Mesodermal cell (in vitro differentiated cells): ENCODE results near the gene PIGL.

ENCODE experiments used
- H3K27ac ChIP-seq: 2 replicates; pipeline ENCODE4 v1.7.0; 2013; ENCODE audit warnings: mild to moderate bottlenecking, low read depth, low read length, moderate library complexity; ENCODE audit not compliant: severe bottlenecking
- H3K36me3 ChIP-seq: 2 replicates; pipeline ENCODE4 v1.7.1; 2013; ENCODE audit warnings: mild to moderate bottlenecking, low read length, moderate library complexity; ENCODE audit not compliant: control insufficient read depth, insufficient read depth
- H3K4me1 ChIP-seq: one replicate; pipeline ENCODE4 v1.7.1; 2013; ENCODE audit warnings: mild to moderate bottlenecking, low read length; ENCODE audit not compliant: insufficient read depth, control insufficient read depth, poor library complexity, severe bottlenecking
- H3K4me3 ChIP-seq: 2 replicates; pipeline ENCODE4 v1.7.0; 2013; ENCODE audit warnings: low read length, control low read depth, mild to moderate bottlenecking; ENCODE audit not compliant: insufficient read depth, poor library complexity, severe bottlenecking; ENCODE audit errors: extremely low read depth
- H3K9me3 ChIP-seq: 2 replicates; pipeline ENCODE4 v1.7.1; 2013; ENCODE audit warnings: mild to moderate bottlenecking, low read length, moderate library complexity; ENCODE audit not compliant: control insufficient read depth
- whole genome bisulfite sequencing, 2 experiments: methylation state at CpG; one replicate each; pipeline ENCODE4 v1.1.5; 2013; ENCODE audit warnings: missing lambda C conversion rate in 2 of 2; ENCODE audit not compliant: insufficient coverage in 2 of 2; 5-methylcytosine and 5-hydroxymethylcytosine counted together

PIGL gene

DNA sequence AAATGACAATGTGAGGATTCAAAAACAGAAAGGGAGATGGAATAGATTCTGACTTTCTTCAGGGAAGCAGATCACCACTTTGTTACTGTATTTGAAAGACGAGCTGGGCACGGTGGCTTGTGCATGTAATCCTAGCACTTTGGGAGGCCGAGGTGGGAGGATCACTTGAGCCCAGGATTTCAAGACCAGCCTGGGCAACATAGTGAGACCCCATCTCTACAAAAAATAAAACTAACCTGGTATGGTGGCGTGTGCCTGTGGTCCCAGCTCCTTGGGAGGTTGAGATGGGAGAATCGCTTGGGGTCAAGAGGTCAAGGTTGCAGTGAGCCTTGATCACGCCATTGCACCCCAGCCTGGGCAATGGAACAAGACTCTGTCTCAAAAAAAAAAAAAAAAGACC, 34.0 kb downstream of the PIGL start:
- Histone ChIP-seq H3K4me3 (no peak overlapping the region), H3K36me3 (no peaks in the 10 kb centered on the region), H3K27ac (no peak overlapping the region), H3K4me1 (peaks cover 6% of the 10 kb centered on the region), H3K9me3 (no peaks in the 10 kb centered on the region)
- 85 to 100% methylated on average over 5 to 6 of the region's 6 CpGs for WGBS, 2 experiments

DNA sequence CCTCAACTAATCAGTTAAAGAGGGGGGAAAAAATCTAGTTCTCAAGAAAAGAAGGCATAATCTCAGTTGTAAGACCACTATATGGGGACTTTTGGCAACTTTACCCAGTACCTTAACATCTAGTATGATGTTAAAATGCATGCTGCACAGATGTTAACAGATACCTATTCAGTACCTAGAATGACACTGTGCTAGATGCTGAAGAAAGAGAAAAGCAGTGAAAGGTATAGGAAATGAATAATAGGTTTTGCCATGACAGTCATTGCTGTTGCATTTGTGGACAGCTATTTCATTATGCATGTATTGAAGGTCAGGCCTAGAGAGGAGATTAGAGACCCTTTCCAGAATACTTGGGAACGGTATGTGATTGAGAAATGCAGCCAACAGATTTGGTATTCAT, 34.5 kb downstream of the PIGL start:
- no peaks in the 10 kb centered on the region for H3K9me3 ChIP-seq
- no peak overlapping the region for H3K27ac ChIP-seq
- H3K4me1 ChIP-seq = peaks cover 6% of the 10 kb centered on the region
- H3K36me3 ChIP-seq = no peaks in the 10 kb centered on the region
- no CpG with 5 or more reads among the region's 1 CpG for WGBS, 2 experiments
- no peak overlapping the region for H3K4me3 ChIP-seq

DNA sequence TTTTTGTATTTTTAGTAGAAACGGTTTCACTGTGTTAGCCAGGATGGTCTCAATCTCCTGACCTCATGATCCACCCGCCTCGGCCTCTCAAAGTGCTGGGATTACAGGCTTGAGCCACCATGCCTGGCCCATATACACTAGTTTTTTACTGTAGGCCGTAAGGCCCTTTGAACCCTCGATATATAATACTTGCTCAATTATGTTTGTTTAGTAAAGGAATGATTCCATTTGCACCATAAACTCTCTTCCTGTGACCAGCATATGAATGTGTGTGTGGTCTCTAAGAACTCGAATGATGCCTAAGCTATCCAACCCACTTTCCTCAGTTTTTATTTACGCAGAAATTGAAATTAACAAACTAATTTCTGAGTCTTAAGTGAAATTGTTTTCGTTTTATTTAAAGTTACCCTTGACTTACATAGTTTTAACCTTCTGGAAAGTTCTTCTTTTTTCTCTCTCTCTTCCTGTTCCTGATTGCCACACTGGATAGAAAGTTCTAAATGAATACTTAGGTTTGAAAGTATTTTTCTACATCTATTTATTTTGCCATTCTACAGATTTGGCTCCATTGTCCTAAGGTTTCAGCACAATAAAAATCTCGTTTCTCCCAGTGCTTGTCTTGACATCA, 37.9 kb downstream of the PIGL start:
- Histone ChIP-seq H3K9me3 (no peaks in the 10 kb centered on the region), H3K4me1 (peaks cover 6% of the 10 kb centered on the region), H3K27ac (no peak overlapping the region), H3K4me3 (no peak overlapping the region), H3K36me3 (peaks cover 3% of the 10 kb centered on the region)
- 93 to 96% methylated on average over 3 to 5 of the region's 9 CpGs for WGBS, 2 experiments

DNA sequence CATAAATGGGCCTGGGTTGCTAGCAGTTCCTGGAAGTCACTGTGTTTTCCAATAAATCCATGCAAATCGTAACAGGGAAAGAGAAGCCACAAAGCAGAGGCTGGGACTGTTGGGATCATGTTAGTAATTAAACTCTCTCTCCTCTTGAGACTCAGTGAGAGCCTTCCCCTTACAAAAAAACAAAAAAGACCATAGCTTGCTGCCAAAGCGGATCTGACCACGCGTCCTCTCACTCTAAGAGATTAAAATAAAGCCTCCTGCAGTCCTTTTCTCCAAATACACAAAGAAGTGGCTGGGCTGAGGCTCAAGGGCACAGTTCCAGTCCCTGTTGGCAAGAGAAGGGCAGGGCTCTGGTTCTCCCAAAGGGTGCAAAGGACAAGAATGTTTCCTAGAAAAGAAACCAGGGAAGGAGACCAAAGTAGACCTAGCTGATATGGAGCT, 38.5 kb downstream of the PIGL start:
- H3K9me3 ChIP-seq = no peaks in the 10 kb centered on the region
- H3K36me3 ChIP-seq = peaks cover 3% of the 10 kb centered on the region
- peaks cover 6% of the 10 kb centered on the region for H3K4me1 ChIP-seq
- peak overlapping the region; percentile 50 for H3K27ac ChIP-seq
- 56% methylated on average over 4 of the region's 4 CpGs; no CpG with 5 or more reads in 1 of the 2 experiments for WGBS, 2 experiments
- H3K4me3 ChIP-seq = no peak overlapping the region

DNA sequence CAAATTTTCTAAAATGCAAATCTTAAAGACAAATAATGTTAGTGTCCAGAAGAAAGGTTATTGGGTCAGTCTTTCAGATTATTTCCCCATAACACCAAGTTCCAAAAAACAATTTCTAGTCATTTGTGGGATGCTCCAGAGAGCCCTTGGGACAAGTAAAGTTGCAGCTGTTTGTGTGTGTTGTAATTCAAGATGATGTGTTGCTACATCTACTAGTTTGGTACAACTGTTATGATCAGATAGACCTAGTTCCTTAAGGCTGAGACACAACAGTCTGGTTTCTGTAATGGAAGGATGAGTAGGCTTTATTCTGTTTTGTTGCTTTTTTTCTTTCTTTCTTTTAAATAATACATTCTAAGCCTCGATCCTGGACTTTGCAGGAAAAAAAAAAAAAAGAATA, 41.9 kb downstream of the PIGL start:
- H3K4me1 ChIP-seq = peaks cover 6% of the 10 kb centered on the region
- H3K27ac ChIP-seq = no peak overlapping the region
- no peaks in the 10 kb centered on the region for H3K9me3 ChIP-seq
- H3K36me3 ChIP-seq = peaks cover 3% of the 10 kb centered on the region
- no peak overlapping the region for H3K4me3 ChIP-seq
- WGBS, 2 experiments = no CpG with 5 or more reads among the region's 1 CpG

DNA sequence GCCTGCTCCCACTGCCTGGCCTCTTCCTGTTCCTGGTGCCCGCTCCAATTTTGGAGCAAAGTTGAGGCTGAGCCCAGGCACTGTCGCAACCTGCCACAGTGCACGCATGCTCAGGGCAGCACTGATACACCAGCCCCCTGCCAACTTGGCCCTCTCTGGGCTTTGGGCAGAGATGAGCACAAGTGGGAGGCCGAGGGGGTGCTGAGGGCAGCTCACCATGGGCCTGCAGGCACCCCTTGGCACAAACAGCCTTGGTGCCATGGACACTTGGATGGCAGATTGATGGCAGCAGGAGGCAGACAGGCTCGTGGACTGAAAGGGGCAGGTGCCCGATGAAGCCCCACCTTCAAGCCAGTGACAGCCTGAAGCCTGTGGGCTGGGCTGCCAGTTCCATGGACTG, 42.9 kb downstream of the PIGL start:
- WGBS, 2 experiments = 92 to 96% methylated on average over 3 to 6 of the region's 6 CpGs
- H3K4me1 ChIP-seq = peaks cover 6% of the 10 kb centered on the region
- H3K9me3 ChIP-seq = no peaks in the 10 kb centered on the region
- H3K4me3 ChIP-seq = no peak overlapping the region
- no peak overlapping the region for H3K27ac ChIP-seq
- H3K36me3 ChIP-seq = peaks cover 3% of the 10 kb centered on the region

DNA sequence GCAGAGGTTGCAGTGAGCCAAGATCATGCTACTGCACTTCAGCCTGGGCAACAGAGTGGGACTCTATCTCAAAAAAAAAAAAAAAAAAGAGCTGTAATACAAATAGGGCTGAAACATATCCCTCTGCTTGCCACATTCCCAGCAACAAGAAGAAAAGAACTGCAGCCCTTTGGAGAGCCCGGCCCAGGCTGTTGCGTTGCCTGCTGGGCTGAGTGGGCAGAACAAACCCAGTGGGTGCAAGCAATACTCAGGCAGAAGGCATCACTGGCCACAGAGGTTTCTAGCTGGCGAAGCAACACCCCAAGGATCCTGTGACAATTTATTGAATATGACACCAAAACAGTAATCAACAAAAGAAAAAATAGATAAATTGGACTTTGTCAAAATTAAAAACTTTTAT, 44.0 kb downstream of the PIGL start:
- Histone ChIP-seq H3K4me1 (no peaks in the 10 kb centered on the region), H3K27ac (no peak overlapping the region), H3K36me3 (peaks cover 3% of the 10 kb centered on the region), H3K9me3 (no peaks in the 10 kb centered on the region), H3K4me3 (no peak overlapping the region)
- 54 to 80% methylated on average over 1 to 2 of the region's 3 CpGs for WGBS, 2 experiments

DNA sequence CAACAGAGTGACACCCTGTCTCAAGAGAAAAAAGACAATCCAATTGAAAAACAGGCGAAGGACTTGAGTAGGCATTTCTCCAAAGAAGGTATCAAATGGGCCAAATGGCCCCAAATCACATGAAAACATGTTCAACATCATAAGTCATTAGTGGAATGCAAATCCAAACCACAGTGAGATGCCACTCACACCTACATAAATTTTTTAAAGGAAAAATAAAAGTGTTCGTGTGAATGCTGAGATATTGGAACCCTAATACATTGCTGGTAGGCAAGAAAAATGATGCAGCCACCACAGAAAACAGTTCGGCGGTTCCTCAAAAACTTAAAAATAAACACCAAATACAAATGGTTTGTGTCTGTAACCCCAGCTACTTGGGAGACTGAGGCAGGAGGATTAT, 45.2 kb downstream of the PIGL start:
- Histone ChIP-seq H3K4me3 (no peak overlapping the region), H3K4me1 (no peaks in the 10 kb centered on the region), H3K9me3 (no peaks in the 10 kb centered on the region), H3K27ac (no peak overlapping the region), H3K36me3 (peaks cover 3% of the 10 kb centered on the region)
- WGBS, 2 experiments = 80 to 100% methylated on average over 1 to 2 of the region's 4 CpGs

DNA sequence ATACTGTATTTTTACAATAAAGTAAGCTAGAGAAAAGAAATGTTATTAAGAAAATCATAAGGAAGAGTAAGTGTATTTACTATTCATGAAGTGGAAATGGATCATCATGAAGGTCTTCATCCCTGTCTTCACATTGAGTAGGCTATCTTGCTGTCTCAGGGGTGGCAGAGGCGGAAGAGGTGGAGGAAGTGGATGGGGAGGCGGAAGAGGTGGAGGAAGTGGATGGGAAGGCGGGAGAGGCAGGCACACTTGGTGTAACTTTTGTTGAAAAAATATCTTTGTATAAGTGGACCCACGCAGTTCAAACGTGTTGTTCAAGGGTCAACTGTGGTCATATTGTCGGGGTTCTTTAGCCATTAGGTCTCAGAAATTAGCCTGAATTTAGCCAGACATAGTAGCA, 50.2 kb downstream of the PIGL start:
- Histone ChIP-seq H3K4me1 (no peaks in the 10 kb centered on the region), H3K9me3 (no peaks in the 10 kb centered on the region), H3K36me3 (no peaks in the 10 kb centered on the region), H3K4me3 (no peak overlapping the region), H3K27ac (no peak overlapping the region)
- 89 to 92% methylated on average over 3 to 5 of the region's 6 CpGs for WGBS, 2 experiments

DNA sequence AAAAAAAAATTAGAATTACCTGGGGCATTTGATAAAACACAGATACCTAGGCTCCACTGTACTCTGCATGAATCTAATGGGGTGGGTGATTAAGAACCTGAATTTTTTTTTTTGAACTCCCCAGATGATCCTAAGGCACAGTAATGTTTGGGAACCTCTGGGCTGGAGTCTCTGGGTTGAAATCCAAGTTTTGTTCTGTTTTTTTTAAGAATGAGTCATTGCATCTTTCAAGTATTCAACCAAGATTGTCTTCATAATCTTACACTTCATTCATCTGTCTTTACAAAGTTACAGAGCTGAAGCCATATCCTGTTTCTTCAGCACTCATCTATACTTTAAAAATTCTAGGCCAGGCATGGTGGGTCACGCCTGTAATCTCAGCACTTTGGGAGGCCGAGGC, 52.6 kb downstream of the PIGL start:
- Histone ChIP-seq H3K4me1 (peaks cover 11% of the 10 kb centered on the region), H3K9me3 (no peaks in the 10 kb centered on the region), H3K36me3 (no peaks in the 10 kb centered on the region), H3K4me3 (no peak overlapping the region), H3K27ac (no peak overlapping the region)
- 60 to 87% methylated on average over 1 to 2 of the region's 2 CpGs for WGBS, 2 experiments

DNA sequence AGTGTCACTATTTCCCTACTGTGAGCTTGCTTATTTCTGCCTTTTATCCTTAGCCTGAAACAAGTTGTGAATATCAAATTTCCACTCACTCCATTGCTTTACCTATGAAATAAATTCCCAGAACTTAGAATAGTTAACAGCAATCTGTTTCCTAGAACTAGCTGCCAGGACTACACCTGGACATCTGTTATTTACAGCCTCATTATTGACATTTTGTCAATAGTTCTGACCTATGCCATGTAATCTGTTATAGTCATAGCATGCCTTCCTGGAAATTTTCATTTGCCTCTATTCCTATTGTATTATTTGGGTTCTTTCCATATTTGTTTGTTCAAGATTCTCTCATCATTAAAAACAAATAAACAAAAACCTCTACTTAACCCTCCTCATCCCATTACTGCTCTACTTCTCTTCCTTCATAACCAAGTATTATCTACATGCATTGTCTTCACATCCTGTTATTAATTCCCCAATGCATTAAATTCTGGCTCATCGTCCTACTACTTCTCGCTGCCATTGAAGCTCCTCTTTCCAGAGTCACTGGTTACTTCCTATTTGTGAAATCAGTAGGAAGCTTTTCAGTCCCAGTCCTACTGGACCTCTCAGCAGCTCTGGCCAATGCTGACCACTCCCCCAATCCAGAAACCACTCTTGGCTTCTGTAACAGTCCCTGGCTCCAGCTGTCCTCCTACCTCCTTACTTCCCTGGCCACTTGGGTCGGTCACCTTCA, 55.3 kb downstream of the PIGL start:
- no peak overlapping the region for H3K4me3 ChIP-seq
- no peak overlapping the region for H3K27ac ChIP-seq
- H3K9me3 ChIP-seq = peaks cover under 1% of the 10 kb centered on the region
- H3K36me3 ChIP-seq = no peaks in the 10 kb centered on the region
- H3K4me1 ChIP-seq = peaks cover 11% of the 10 kb centered on the region
- WGBS, 2 experiments = 100% methylated on average over 2 of the region's 3 CpGs
